Fibroblast of mammary gland (primary cell): ENCODE results near the gene SMO.
A peak's percentile ranks its signal among the peaks of the same experiment; 100 is the strongest.

Experiments used
- DNase-seq: peaks from one replicate; pipeline ENCODE4 v3.0.0-alpha.2; 2010; ENCODE audit warnings: low read depth
- H3K4me3 ChIP-seq: 2 replicates; pipeline ENCODE4 v1.5.1; 2011; ENCODE audit warnings: low read depth, mild to moderate bottlenecking, low read length, moderate library complexity; ENCODE audit not compliant: control insufficient read depth
- CTCF ChIP-seq: conservative IDR thresholded peaks from 2 replicates; pipeline ENCODE4 v1.5.1; 2011; ENCODE audit warnings: low read depth, low read length, inconsistent platforms; ENCODE audit not compliant: control insufficient read depth, insufficient read depth

The SMO gene

DNA sequence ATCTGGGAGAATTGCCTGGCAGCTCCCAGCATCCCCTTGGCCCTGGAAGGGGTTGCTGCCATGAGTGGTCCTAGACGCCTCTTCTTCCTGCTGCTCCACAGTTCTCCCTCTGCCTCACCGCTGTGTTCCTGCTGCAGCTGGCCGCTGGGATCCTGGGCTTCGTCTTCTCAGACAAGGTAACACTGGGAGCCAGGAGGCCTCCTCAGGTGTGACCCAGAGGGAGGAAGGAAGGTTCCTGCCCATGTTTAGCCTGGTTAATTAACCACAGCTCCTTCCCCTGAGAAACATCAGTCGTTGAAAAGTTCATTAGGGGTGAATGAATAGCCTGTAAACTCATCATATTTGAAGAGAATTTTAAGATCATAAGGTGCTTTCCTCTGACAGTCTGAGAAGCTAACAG is 25.7 kb upstream of the SMO start:
- DNase-seq: no peak
- TF ChIP-seq CTCF: no peak
- no peak overlapping the region for H3K4me3 ChIP-seq

GRCh38 chr7:129163875-129164544 is 24.4 kb upstream of the SMO start:
- DNase-seq: peak; percentile 73
- H3K4me3 ChIP-seq: no peak overlapping the region
- TF ChIP-seq CTCF: peak; percentile 87

GRCh38 chr7:129166745-129167144 is 21.7 kb upstream of the SMO start:
- no peak for DNase-seq
- TF ChIP-seq CTCF: no peak
- H3K4me3 ChIP-seq: no peak overlapping the region

DNA sequence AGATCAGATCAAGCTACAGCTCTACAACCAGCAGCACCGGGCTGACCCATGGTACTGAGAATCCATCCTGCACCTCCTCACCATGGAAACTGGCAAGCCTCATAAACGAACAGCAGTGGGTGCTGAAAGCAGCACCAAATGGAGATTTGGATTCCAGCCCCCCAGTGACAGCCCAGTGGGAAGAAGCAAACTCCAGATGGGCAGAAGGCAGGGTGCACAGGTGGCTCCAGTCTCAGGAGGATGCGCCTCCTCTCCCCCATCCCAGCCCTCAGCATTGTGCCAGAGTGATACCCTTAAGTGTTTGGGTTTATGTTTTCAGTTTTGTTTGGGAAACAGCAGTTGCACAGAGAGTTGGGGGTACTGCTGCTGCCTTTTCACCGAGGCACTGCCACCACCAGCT is 20.6 kb upstream of the SMO start:
- H3K4me3 ChIP-seq: no peak overlapping the region
- TF ChIP-seq CTCF: no peak
- no peak for DNase-seq

DNA sequence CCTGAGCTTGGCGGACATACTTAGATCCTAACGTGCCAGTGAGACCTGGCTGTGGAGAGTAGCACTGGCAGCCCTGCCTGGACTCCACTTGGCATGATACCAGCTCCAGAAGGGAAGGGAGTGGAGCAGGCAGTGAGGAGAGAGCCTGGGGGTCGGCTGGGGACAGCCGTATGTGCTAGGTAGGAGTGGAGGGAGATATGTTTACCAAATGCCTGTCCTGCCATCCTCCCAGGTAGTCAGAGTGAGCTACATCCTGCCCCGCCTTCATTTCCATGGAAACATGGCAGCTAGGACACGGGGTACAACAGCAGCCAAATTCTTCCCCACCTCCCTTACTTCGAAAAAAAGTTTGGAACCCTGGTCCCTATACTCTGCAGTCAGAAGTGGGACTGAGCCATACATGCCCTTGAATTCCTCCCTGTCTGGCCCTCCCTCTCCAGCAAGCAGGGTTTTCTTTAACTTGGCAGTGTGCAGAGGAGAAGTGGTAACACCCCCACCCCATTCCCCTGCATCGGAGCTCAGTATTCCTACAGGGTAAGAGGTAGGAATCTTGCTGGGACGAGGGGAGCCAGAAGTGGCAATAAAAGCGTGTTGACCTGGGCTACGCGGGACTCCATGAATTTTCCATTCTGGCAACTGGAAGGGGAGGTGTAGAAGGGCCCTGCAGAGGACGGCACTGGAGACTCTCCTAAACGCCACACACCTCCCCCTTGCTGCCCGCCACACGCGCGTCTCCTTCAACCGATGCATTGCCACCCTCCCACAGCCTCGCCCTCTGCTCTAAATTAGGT is 20.0 kb upstream of the SMO start:
- no peak for DNase-seq

GRCh38 chr7:129169171-129169671 is 19.2 kb upstream of the SMO start:
- peak overlapping the region; percentile 45 for H3K4me3 ChIP-seq
- DNase-seq: peak; percentile 19
- TF ChIP-seq CTCF: no peak

More for the DNA sequence above, 20.0 kb upstream of the SMO start:
- no peak for TF ChIP-seq CTCF
- peak overlapping the region; percentile 30 for H3K4me3 ChIP-seq
